Body of pancreas (tissue), 4 donors: Measurements from ENCODE around the gene NDUFS7. TPM values are rescaled to one million over a fixed set of nuclear protein-coding genes. Genes with fewer than 3 reads are reported as not detected.

ENCODE experiments used
- ATAC-seq: fragments of 150-250 bp; one replicate; pipeline ENCODE4 v1.9.1; 2016
- DNase-seq, 4 donors: peaks; one replicate each; pipeline ENCODE4 v3.0.0-alpha.2; 2019
- H3K27ac ChIP-seq, 4 donors: fragments of 200-600 bp; sonication (generic); 1 replicate in 3 of 4; 2 replicates in 1 of 4; pipeline versions ENCODE4 v1.5.1 to v1.6.1; 2016 to 2019; ENCODE audit warnings: mild to moderate bottlenecking in 1 of 4, mixed read lengths in 1 of 4, moderate library complexity in 1 of 4
- H3K27me3 ChIP-seq, 2 donors: fragments of 200-600 bp; sonication (generic); one replicate each; pipeline ENCODE4 v1.6.0; 2016; ENCODE audit warnings: mild to moderate bottlenecking in 1 of 2
- H3K36me3 ChIP-seq, 2 donors: fragments of 200-600 bp; sonication (generic); replicated peaks in 1 of 2; 2 replicates each; pipeline ENCODE4 v1.5.1; 2016; ENCODE audit warnings: low read depth in 2 of 2; ENCODE audit not compliant: insufficient read depth in 1 of 2
- H3K4me1 ChIP-seq: fragments of 200-600 bp; sonication (generic); one replicate; pipeline ENCODE4 v1.6.0; 2016
- H3K4me3 ChIP-seq, 2 donors: fragments of 200-600 bp; sonication (generic); 1 replicate in 1 of 2; 2 replicates in 1 of 2; pipeline ENCODE4 v1.5.1; 2016 to 2019
- H3K9me3 ChIP-seq, 3 donors: fragments of 200-600 bp; sonication (generic); 1 replicate in 2 of 3; 2 replicates in 1 of 3; pipeline ENCODE4 v1.5.1; 2016
- POLR2A ChIP-seq, 3 donors: fragments of 450-650 bp; IDR thresholded peaks; one replicate each; pipeline ENCODE4 v1.6.1; 2016; ENCODE audit warnings: antibody characterized with exemption in 3 of 3, mild to moderate bottlenecking in 2 of 3
- WGBS, 2 donors: methylation state at CpG; one replicate each; pipeline ENCODE4 v1.1.5; 2017; 5-methylcytosine and 5-hydroxymethylcytosine counted together
- intact Hi-C: fragments of 100-400 bp; cut with DNase I; formaldehyde crosslinking; loops from one replicate; pipeline ENCODE4 v1.15.1; 2023
- total RNA-seq, 2 donors: library from RNA; depleted of rRNA; stranded (reverse); fragments of >200 nt; gene quantifications; one replicate each; pipeline ENCODE4 v1.1.0, GENCODE V29; 2016
- TF ChIP-seq, protein P1 (sequence below), 7 experiments: fragments of 450-650 bp in 4 of 7; fragments of 200-600 bp in 3 of 7; sonication (generic) in 3 of 7; IDR thresholded peaks; one replicate each; pipeline ENCODE4 v1.5.1; 2016 to 2019; ENCODE audit warnings: antibody characterized with exemption in 7 of 7

NDUFS7 gene
- total RNA-seq, 2 donors from 2014 or later: 59.9 to 87.7 TPM

DNA sequence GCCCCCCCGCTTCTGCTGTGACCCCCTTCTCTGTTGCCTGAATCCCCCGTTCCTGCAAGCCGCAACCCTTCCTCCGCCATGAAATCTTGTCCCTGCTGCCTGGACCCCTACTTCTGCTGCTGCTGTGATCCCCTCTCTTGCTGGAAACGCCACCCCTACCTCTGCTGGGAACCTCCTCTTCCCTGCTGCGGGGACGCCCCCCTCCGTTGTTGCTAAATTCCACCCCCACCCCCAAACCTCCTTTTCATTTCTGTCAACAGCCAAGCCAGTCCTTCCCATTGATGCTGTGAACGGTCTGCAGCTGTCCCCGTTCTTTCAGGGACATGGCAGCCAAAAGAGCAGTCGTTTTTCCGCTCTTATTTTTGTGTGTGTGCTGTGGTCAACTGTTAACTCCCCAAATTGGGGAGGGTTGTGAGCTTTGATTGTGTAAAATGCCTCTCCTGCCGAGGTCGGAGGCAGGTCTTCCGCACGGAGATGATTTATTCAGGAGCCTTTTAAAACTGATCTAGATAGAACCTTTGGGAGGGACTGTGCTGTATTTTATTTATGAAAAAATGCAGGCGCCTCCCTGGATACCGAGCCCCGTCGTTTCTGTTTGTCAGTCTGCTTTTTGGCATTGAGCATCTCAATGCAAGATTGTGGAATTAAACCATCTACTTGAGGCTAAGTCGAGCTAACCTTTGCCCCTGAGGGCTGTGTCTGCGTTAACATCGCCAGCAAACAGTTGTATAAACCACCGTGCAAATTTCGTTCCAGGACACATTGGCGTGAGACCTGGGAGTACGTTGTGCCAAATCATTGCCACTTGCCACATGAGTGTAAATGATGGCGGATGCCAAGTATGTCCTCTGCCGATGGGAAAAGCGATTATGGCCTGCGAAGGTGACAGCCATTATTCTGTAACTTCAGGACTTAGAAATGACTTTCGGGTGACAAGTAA, 27.9 kb upstream of the NDUFS7 start:
- intact Hi-C loops: no loop called here
- no peaks in the 10 kb centered on the region for H3K9me3 ChIP-seq

DNA sequence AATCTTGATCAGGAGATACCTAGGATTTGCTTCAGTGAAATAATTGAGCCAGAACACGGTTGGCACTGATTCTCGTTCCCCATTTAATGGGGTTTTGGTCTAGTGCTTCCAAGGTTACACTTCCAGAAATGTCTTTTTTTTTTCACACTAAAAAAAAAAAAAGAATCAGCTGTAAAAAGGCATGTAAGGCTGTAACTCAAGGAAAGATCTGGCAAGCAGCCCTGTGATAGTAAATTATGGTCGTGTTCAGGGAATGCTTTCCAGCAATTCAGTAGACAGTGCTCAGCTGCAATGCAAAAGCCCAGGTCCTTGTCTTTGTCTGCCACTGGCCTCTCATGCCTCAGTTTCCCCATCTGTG, 27.2 kb upstream of the NDUFS7 start:
- Histone ChIP-seq H3K4me1 (peaks cover 34% of the 10 kb centered on the region), H3K4me3 (no peak overlapping the region), H3K27ac (no peak overlapping the region), H3K9me3 (no peaks in the 10 kb centered on the region), H3K27me3 (no peaks in the 10 kb centered on the region), H3K36me3 (peaks cover 0 to 3% of the 10 kb centered on the region in 2 donors)
- TF ChIP-seq POLR2A (IDR thresholded peaks at IDR 0.05): no peak
- TF ChIP-seq, protein P1, sequence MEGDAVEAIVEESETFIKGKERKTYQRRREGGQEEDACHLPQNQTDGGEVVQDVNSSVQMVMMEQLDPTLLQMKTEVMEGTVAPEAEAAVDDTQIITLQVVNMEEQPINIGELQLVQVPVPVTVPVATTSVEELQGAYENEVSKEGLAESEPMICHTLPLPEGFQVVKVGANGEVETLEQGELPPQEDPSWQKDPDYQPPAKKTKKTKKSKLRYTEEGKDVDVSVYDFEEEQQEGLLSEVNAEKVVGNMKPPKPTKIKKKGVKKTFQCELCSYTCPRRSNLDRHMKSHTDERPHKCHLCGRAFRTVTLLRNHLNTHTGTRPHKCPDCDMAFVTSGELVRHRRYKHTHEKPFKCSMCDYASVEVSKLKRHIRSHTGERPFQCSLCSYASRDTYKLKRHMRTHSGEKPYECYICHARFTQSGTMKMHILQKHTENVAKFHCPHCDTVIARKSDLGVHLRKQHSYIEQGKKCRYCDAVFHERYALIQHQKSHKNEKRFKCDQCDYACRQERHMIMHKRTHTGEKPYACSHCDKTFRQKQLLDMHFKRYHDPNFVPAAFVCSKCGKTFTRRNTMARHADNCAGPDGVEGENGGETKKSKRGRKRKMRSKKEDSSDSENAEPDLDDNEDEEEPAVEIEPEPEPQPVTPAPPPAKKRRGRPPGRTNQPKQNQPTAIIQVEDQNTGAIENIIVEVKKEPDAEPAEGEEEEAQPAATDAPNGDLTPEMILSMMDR (IDR thresholded peaks at IDR 0.05): no peak
- 54 to 56% methylated on average over 3 of the region's 3 CpGs for WGBS, 2 donors
- intact Hi-C loops: no loop called here
- DNase-seq (no peak), ATAC-seq (no peak)

More for the DNA sequence above, 27.9 kb upstream of the NDUFS7 start:
- WGBS, 2 donors: 15 to 17% methylated on average over 32 of the region's 32 CpGs
- Histone ChIP-seq H3K27me3 (no peaks in the 10 kb centered on the region), H3K27ac (peak overlapping the region; percentile 62 to 95 (median 73)), H3K4me3 (peak overlapping the region in 1 of 2 donors; percentile 47), H3K36me3 (peaks cover 0 to 3% of the 10 kb centered on the region in 2 donors), H3K4me1 (peaks cover 28% of the 10 kb centered on the region)
- no peak for TF ChIP-seq POLR2A (IDR thresholded peaks at IDR 0.05)
- TF ChIP-seq, protein P1 (IDR thresholded peaks at IDR 0.05): no peak
- ATAC-seq (no peak), DNase-seq (no peak)

DNA sequence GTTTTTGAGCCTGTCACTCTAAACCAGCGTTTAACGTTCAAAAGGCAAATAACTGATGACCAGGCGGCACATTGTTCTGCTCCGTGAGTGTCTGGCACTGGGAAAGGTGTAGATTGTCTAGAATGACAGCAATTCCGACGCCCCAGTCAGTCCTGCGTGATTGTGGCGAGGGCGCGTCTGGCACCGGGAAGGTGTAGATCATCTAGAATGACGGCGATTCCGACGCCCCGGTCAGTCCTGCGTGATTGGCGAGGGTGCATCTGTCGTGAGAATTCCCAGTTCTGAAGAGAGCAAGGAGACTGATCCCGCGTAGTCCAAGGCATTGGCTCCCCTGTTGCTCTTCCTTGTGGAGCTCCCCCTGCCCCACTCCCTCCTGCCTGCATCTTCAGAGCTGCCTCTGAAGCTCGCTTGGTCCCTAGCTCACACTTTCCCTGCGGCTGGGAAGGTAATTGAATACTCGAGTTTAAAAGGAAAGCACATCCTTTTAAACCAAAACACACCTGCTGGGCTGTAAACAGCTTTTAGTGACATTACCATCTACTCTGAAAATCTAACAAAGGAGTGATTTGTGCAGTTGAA, 26.1 kb upstream of the NDUFS7 start:
- Histone ChIP-seq H3K9me3 (no peaks in the 10 kb centered on the region), H3K4me1 (peaks cover 35% of the 10 kb centered on the region), H3K27ac (no peak overlapping the region), H3K4me3 (no peak overlapping the region), H3K27me3 (no peaks in the 10 kb centered on the region), H3K36me3 (peaks cover 0 to 3% of the 10 kb centered on the region in 2 donors)
- DNase-seq: no peak
- no peak for ATAC-seq
- TF ChIP-seq POLR2A (IDR thresholded peaks at IDR 0.05): no peak
- TF ChIP-seq, protein P1 (IDR thresholded peaks at IDR 0.05): no peak
- WGBS, 2 donors: 90 to 93% methylated on average over 21 to 24 of the region's 24 CpGs
- intact Hi-C loops: no loop called here

DNA sequence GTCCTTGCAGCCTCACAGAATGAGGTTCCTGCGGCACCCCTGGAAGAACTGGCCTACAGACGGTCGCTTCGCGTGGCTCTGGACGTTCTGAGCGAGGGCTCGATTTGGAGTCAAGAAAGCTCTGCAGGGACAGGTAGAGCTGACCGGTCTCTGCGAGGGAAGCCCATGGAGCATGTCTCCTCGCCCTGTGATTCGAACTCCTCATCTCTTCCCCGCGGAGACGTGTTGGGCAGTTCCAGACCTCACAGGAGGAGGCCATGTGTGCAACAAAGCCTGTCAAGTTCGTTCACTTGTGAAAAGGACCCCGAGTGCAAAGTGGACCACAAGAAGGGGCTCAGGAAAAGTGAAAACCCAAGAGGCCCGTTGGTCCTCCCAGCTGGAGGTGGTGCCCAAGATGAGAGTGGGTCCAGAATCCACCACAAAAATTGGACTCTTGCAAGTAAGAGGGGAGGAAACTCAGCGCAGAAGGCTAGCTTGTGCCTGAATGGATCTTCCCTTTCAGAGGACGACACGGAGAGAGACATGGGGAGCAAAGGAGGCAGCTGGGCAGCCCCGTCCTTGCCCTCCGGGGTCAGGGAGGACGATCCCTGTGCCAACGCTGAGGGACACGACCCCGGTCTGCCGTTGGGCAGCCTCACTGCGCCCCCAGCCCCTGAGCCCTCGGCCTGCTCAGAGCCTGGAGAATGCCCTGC, 23.4 kb upstream of the NDUFS7 start:
- peaks cover 0 to 3% of the 10 kb centered on the region in 2 donors for H3K36me3 ChIP-seq
- 76 to 84% methylated on average over 23 to 30 of the region's 30 CpGs for WGBS, 2 donors
- intact Hi-C loops: no loop called here
- no peaks in the 10 kb centered on the region for H3K27me3 ChIP-seq
- no peak for DNase-seq
- peaks cover 26% of the 10 kb centered on the region for H3K4me1 ChIP-seq
- ATAC-seq: no peak
- H3K27ac ChIP-seq: peak overlapping the region in 3 of 4 donors; percentile 48 to 58 (median 50)
- no peaks in the 10 kb centered on the region for H3K9me3 ChIP-seq
- TF ChIP-seq, protein P1 (IDR thresholded peaks at IDR 0.05): no peak
- no peak for TF ChIP-seq POLR2A (IDR thresholded peaks at IDR 0.05)
- H3K4me3 ChIP-seq: no peak overlapping the region
